HK-2 (cell line): ENCODE data around the gene TYMP.
A peak's percentile ranks its signal among the peaks of the same experiment; 100 is the strongest.

Experiments used
- DNase-seq: peaks from one replicate; pipeline ENCODE4 v3.0.0-alpha.2; 2018; ENCODE audit not compliant: unreplicated experiment

Gene TYMP

GRCh38 chr22:50563413-50564160 lies 33.8 kb upstream of the TYMP start:
- no peak for DNase-seq

DNA sequence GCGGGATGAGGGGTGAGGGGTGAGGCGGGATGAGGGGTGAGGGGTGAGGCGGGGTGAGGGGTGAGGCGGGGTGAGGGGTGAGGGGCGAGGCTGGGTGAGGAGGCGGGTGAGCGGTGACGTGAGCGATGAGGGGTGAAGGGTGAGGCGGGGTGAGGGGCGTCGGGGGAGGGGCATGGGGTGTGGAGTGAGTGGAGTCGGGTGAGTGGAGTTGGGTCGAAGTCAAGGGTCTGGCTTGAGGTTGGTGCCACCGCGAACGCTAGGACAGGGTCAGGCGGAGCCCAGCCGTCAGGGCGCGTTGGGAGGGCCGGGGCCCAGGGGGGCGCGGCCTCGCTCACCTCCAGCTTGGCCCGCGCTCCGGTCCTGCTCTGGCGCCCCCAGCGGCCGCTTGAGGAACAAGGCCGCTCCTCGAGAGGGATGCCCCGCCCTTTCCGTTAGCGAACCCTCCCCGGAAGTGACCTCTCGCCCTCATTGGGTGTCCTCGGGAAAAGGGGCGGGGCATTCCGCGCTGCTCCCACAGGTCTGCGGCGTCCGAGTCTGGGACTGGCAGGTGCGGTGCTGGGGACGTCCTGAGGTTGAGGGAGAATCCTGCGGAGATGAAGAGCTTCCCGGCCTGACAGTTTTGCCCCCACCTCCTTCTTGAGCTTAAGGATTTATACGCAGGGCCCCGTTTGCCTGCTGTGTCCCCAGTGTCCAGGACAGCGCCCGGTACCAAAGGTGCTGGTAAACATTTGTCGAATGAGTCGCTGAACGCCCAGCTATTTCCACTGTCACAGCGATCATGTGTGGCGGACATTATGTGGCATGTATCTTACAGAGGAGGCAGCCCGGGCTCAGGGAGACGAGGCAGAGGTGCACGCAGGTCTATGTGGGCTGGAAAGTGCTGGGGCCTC lies 33.0 kb upstream of the TYMP start, which contains the start of gene SYCE3:
Gene SYCE3 (minus strand): TSS at position 397 of the 890 bp plus-strand sequence. CDS start 6,514 bp downstream, outside the sequence.
- DNase-seq = peak; percentile 96

- no peak for DNase-seq
These were observed 31.9 kb upstream of the TYMP start for GRCh38 chr22:50561401-50562358.

DNA sequence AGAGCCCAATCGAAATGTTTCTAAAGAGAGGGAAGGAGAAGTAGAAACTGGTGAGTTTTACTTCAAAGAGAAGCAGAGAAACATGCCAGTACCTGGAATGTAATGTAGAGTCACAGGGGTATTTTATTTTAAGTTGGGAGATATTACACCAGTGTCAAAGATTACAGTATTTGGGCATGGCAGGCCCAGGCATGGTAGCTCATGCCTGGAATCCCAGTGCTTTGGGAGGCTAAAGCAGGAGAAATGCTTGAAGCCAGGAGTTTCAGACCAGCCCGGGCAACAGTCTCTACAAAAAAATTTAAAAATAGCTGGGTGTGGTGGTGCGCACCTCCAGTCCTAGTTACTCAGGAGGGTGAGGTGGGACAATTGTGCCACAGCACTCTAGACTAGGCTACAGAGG lies 30.2 kb upstream of the TYMP start:
- no peak for DNase-seq

GRCh38 chr22:50556703-50557102 lies 26.9 kb upstream of the TYMP start:
- no peak for DNase-seq

GRCh38 chr22:50553310-50553709 lies 23.5 kb upstream of the TYMP start:
- DNase-seq = no peak

- no peak for DNase-seq
These were observed 21.4 kb upstream of the TYMP start for GRCh38 chr22:50551160-50551752.

DNA sequence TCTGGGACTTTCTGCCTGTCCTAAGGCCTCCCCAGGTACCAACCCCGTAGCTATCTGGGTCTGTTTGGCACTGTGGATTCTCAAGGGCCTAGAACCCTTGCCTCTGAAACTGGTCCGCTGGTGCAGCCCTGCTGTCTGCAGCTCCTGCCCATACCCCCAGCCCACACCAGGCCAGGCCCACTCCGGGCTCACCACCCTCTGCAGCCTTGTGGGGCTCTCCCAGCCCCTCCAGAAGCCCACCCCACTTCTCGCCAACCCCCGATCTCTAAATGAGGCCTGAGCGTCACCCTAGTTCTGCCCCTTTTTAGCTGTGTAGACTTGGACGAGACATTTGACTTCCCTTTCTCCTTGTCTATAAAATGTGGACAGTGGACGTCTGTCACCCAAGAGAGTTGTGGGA lies 20.6 kb upstream of the TYMP start:
- no peak for DNase-seq

DNA sequence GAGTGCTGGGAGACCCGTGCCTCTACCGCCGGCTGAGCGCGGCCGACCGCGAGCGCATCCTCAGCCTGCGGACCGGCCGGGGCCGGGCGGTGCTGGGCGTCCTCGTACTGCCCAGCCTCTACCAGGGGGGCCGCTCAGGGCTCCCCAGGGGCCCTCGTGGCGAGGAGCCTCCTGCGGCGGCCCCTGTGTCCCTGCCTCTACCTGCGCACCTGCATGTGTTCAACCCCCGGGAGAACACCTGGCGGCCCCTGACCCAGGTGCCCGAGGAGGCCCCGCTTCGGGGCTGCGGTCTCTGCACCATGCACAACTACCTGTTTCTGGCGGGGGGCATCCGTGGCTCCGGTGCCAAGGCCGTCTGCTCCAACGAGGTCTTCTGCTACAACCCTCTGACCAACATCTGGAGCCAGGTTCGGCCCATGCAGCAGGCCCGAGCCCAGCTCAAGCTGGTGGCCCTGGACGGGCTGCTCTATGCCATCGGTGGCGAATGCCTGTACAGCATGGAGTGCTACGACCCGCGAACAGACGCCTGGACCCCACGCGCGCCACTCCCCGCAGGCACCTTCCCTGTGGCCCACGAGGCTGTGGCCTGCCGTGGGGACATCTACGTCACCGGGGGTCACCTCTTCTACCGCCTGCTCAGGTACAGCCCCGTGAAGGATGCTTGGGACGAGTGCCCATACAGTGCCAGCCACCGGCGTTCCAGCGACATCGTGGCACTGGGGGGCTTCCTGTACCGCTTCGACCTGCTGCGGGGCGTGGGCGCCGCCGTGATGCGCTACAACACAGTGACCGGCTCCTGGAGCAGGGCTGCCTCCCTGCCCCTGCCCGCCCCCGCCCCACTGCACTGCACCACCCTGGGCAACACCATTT lies 19.3 kb upstream of the TYMP start:
- no peak for DNase-seq

DNA sequence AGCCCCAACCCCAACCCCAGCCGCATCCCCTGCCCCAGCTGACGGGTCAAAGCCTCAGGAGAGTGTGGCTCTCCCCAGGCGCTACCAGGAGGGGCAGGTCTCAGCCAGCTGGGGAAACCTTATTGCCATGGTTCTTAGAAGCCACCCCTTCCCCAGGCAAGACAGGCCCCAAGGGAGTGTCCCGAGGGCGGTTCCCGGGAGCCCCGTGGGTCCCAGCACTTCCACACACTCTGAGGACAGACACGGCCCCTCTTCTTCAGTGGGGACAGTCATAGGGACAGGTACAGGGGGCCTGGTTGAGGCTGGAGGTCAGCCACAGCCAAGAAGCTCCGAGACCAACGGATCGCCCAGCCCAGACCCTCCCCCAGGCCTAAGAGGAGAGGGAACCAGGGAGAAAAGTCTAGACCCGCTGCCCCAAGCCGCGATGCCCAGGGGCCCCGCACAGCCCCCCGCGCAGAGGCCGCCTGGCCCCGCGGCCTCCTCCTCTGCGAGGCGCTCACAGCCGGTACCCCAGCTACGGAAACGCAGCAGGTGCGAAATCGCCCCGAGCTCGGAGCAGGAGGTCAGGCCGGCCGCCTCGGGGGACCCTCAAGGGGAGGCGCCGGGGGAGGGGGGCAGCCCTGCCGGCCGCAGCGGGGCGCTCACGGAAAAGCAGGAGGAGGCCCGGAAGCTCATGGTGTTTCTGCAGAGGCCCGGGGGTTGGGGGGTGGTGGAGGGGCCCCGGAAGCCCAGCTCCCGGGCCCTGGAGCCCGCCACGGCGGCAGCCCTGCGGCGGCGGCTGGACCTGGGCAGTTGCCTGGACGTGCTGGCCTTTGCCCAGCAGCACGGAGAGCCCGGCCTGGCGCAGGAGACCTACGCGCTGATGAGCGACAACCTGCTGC lies 18.5 kb upstream of the TYMP start:
- no peak for DNase-seq

DNA sequence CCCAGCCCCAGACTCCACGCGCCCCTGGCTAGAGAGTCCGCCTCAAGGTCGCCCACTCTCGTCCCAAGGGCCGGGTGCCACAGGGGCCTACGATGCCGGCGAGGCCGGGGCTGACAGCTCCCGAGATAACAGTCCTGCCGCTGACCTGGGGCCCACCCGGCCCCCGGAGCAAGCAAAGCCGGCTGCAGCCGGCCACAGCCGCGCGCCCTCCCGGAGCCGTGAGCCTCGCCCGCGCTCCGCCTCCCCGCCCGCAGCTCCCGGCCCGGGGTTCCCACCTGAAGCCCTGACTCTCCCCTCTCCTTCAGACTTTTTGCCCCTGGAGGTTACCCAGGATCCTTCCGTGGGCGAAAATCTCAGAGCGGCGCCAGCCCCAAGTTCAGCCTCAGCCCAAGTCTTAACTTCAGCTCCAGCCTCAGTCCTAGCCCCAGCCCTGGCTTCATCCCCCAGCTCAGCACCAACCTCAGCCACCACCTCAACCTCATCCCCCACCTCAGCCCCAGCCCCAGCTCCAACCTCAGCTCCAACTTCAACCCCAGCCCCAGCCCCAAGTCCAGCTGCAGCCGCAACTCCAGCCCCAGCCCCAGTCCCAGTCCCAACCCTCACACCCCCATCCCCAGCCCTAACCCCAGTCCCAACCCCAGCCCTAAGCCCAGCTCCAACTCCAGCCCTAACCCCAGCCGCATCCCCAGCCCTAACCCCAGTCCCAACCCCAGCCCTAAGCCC lies 17.6 kb upstream of the TYMP start:
- DNase-seq = no peak

GRCh38 chr22:50546326-50547262 lies 16.8 kb upstream of the TYMP start:
- no peak for DNase-seq

GRCh38 chr22:50545522-50546325 lies 15.9 kb upstream of the TYMP start, which contains the start of gene KLHDC7B:
Gene KLHDC7B (plus strand): TSS chr22:50545899. CDS start chr22:50546244, 345 bp downstream.
- DNase-seq = no peak

GRCh38 chr22:50544746-50545253 lies 15.0 kb upstream of the TYMP start:
- no peak for DNase-seq

GRCh38 chr22:50544078-50544745 lies 14.4 kb upstream of the TYMP start:
- no peak for DNase-seq

GRCh38 chr22:50542416-50542927 lies 12.7 kb upstream of the TYMP start:
- no peak for DNase-seq
